Activated CD8-positive, alpha-beta memory T cell treated with anti-CD3 and anti-CD28 coated beads for 1 hour (primary cell): ENCODE results near the gene UQCC2.

Experiments
- DNase-seq, 2 donors: peaks; one replicate each; pipeline ENCODE4 v3.0.0-alpha.2; 2020; ENCODE audit warnings: low read depth in 1 of 2; ENCODE audit errors: extremely low read depth in 1 of 2

Gene UQCC2

DNA sequence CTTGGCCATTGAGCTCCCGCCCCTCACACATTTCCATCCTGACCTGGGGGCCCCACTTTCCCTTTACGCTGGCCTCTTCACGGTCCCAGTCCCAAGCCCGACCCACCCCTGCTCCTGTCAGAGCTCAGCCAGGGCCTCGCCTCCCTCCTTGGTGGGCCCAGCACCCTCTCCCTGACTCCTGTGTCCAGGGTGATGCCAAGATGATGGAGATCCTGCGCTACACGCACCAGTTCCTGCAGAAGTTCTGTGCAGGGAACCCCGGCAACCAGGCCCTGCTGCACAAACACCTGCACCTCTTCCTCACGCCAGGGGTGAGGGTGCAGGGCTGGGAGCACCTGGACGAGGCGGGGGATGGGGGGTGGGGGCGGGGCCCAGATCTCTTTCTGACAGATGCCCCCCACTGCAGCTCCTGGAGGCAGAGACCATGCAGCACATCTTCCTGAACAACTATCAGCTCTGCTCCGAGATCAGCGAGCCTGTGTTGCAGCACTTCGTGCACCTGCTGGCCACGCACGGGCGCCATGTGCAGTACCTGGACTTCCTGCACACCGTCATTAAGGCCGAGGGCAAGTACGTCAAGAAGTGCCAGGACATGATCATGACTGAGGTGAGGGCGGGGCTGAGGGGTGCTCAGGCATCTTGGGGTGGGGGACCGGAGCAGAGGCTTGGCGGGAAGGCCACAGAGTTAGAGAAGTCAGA lies 33.1 kb downstream of the UQCC2 start:
- no peak for DNase-seq

DNA sequence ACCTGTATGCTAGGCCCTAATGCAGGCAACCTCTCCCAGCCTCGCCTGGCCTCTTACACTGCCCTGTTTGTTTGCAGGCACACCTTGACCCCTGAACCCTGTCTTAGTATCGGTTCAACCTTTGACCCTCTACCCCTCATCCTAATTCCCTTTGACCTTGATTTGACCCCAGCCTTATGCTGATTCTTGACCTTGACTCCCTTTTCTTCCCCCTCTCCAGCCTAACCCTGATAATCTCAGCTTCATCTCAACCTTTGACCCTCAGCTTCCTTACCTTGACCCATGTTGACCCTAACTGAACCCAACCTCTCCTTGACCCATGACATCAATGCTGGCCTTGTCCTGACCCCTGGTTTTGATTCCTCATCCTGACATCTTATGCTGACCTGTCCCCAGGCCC lies 33.8 kb downstream of the UQCC2 start:
- DNase-seq = no peak

DNA sequence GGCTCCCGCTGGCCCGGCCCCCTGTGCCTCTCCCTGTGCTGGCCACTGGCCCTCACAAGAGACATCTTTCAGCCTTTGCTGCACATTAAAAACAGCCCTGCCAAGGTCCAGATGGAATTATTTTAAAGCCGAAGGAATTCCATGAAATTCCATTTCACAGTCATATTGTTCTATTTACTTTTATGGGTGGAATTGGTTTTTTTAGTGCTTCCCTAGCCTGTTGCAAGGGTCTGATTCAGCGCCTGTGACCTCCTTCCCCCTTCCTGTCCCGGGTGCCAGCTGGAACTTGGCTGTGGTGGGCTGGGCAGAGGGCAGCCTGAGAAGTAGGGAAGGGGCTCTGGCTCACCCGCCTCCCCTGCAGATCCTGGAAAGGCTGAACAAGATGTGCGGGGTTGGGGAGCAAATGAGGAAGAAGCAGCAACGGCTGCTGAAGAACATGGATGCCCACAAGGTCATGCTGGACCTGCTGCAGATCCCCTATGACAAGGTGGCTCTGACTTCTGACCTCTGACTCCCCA lies 34.3 kb downstream of the UQCC2 start:
- DNase-seq = no peak

DNA sequence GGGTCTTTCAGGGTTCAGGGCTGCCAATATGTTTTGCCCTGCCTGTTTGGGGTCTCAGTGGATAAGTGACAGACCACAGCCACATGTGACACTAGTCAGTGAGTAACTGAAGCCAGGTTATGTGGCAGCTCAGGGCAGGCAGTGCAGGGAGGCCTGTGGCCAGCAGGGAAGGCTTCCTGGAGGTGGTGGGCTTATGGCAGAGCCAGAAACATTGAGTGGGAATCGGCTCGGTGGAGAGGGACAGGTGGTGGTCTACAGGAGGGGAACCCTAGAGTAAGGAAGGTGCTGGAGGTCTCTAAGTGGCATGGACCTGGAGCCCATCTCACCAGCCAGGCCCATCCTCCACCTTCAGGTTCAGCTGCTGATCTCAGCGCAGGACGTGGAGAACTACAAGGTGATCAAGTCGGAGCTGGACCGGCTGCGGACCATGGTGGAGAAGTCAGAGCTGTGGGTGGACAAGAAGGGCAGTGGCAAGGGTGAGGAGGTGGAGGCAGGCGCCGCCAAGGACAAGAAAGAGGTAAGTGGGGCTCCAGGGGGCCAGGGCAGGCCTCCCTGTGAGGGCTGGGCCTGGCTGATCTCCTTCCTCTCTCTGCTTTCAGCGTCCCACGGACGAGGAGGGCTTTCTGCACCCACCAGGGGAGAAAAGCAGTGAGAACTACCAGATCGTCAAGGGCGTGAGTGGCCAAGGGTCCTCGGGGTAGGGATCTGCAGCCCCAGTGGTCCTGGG lies 34.9 kb downstream of the UQCC2 start:
- DNase-seq = no peak

DNA sequence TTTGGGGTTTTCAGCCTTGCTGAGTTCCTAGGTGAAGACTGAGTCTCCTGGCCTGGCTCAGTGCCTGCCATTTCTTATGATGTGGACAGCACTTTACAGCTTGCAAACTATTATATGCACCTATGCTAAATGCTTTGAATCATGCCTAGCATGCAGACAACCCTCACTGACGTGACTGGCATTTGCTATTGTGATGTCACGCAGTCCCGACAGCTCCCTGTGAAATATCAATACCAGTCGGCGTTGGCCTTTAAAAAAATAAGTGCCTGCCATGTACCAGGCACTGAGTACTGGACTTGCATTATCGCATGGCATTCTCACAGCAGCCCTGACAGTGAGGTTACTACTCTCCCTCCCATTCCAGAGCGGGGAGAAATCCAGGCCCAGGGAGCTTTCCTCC lies 35.5 kb downstream of the UQCC2 start:
- no peak for DNase-seq

DNA sequence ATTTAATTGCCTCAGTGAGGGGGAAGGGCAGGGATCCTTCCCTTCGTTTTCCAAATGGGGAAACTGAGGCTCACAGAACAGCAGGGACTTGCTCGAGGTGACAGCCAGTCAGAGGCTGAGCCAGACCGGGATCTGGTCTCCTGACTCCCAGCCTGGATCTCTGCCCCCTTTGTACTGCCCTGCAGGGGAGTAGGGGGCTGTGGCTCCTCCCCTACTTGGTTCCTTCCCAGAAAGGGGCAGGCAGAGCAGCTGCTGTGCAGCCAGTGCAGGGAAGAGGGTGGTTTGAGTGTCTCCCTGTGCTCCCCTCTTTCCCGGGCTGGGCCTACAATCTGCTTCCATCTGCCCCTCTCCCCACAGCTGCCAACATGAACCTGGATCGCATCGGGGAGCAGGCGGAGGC lies 37.6 kb downstream of the UQCC2 start:
- no peak for DNase-seq

DNA sequence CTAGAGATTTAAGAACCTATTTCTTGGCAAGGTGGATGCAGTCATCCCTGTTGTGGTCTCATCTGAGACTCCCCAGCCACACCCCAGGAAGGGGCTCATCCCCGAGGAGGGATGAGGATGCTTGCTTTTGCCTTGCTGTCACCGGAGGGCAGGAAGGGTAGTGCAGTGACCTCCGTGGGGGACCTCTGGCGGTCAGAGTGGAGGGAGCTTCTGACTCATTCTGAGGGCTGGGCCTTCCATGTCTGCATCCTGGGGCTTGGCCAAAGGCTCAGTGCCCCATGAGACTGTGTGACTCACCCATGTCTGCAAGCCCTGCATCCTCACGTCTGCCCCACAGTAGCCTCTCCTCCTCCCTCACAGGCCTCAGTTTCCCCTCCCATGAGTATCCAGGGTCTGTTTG lies 38.7 kb downstream of the UQCC2 start:
- DNase-seq = no peak

DNA sequence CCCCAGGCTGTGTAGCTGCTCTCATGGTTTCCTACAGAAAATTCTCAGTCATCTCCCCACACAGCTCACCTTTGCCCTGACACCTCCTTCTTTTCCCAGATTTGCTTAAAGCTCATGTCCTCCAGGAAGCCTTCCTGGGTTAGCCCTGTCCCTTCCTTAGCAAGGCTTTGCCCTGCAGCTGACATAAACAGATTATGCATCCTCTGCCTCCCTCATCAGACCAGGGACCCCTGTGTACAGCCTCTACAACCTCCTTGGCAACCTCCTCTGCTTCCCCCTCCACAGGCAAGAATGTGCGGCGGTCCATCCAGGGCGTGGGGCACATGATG lies 39.8 kb downstream of the UQCC2 start:
- no peak for DNase-seq

DNA sequence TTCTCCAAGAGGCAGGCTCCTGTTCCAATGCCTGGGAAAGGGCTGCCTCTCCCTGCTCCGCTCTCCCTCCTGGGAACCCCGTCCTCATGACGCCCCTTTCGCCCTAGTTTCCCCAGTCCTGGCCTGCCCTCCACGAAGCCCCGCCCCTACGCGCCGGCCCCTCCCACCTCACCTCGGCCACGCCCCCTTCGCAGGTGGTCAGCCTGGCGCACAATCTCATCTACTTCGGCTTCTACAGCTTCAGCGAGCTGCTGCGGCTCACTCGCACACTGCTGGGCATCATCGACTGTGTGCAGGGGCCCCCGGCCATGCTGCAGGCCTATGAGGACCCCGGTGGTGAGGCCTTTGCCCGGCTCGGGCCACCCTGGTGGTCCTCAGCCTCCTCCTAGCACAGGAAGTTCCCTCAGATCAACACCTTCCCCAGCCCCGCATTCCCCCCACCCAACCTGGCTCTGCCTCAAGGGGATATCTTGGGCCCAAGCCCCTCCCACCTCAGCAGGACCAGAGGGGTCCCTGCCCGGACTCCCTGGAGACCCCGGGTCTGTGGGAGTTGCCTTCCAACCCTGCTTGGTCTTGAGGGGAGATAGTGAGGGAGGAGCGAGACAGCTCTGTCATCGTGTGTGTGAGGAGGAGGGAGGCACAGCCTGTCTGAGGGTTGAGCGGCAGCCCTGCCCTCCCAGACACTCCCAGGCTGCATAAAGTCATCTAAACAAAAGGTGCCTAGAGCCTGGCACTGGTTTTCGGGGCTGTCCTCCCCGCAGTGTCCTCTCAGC lies 40.3 kb downstream of the UQCC2 start:
- no peak for DNase-seq

DNA sequence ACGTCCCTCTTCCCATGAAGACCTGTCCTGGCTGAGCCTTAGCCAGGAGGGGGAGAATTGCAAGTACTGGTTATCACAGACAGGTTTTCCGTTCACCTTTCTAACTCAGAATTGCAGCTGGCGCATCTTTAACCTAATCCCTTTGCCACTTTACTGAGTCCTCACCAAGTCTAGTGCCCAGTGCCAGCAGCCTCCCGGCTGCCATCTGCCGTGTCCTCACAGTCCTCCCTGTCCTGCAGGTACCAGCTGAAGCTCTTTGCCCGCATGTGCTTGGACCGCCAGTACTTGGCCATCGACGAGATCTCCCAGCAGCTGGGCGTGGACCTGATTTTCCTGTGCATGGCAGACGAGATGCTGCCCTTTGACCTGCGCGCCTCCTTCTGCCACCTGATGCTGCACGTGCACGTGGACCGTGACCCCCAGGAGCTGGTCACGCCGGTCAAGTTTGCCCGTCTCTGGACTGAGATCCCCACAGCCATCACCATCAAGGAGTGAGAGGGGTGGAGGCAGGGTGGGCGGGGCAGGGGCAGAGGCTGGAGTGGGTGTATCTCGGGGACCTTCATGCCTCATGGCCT lies 41.3 kb downstream of the UQCC2 start:
- no peak for DNase-seq

DNA sequence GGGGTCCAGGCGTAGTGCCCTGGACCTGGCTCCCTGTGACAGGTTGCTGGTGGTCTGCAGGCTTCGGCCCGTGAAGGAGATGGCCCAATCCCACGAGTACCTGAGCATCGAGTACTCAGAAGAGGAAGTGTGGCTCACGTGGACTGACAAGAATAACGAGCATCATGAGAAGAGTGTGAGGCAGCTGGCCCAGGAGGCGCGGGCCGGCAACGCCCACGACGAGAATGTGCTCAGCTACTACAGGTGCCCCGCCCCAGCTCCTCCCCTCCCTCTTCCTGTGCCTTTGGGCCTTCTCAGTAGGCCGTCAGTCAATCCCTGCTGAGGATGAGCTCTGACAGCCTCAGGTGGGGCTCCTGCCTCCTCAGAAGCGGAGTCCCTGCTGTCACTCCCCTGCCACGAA lies 42.6 kb downstream of the UQCC2 start:
- DNase-seq = no peak

DNA sequence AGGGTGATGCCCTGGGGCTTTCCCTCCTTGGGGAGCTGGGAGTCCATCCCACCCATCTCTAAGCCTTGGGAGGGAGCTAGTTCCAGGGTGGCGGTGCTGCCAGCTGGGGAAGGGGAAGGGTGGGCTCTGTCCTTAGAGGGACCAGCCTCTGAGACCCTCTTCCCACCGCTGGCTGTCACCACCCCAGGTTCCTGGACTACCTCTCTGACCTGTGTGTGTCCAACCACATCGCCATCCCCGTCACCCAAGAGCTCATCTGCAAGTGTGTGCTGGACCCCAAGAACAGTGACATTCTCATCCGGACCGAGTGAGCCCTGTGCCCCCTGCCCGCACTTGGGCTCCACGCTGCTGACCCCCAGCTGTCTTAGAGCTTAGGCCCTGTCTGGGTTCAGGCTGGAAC lies 43.2 kb downstream of the UQCC2 start:
- DNase-seq = no peak

DNA sequence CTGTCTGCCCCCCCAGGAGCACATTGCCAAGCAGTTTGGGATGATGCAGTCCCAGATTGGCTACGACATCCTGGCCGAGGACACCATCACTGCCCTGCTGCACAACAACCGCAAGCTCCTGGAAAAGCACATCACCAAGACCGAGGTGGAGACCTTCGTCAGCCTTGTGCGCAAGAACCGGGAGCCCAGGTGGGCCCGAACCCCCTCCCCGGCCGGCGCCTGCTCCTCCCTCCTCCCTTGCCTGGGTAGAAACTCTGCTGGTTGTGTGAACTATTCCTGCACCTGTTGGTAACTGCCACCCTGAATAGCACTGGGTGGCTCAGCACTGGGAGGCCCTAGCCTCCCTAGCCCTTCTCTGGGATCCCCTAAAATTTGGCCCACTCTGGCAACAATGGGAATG lies 43.7 kb downstream of the UQCC2 start:
- DNase-seq = no peak

DNA sequence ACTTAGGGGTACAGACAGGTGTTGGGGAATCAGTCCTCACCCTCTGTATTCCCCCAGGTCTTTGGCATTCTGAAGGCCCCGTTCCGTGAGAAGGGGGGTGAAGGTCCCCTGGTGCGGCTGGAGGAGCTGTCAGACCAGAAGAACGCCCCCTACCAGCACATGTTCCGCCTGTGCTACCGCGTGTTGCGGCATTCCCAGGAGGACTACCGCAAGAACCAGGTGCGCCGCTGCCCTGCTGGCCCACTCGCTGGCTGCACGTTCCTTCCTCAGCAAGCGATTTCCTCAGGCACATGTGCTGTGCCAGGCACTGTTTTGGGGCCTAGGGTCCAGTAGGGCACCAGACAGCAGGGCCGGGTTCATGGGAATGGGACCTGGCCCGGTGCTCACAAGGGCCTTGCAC lies 44.4 kb downstream of the UQCC2 start:
- DNase-seq = no peak

DNA sequence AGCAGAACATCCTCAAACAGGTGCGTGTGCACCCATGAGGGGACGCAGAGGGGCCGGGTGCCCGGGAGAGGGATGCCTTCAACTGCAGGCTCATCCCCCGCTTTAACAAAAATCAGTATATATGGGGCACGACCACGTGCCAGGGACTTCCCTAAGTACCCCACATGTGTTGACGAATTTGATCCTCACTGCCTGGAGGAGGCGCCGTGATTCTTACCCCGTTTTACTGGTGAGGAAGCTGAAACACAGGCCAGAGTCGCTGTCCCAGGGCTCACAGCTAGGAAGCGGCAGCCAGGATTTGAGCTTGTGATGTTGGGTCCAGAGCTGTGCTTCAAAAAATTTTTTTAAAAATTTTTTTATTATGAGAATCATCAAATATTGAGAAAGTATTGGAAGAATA lies 45.5 kb downstream of the UQCC2 start:
- DNase-seq = no peak

DNA sequence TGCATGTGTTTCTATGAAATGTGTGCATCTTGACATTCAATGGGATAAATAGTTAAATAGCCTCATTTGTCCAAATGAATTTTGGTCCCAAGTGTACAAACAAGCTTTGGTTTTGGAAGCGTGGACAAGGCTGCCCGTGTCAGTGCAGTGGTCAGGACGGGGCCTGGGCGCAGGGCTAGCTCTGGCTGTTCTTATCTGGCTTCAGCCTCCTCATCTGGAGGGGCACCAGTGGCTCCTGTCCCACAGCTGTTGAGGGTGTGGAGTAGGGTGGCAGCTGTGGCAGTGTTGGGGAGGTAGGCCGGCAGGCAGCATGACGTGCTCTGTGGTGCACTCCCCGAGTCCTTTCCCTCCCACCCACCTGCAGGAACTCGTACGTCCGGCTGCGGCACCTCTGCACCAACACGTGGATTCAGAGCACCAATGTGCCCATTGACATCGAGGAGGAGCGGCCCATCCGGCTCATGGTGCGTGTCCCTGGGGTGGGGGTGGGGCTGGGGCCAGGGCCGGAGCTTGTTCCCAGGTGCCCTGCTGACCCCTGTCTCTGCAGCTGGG lies 46.9 kb downstream of the UQCC2 start:
- no peak for DNase-seq

DNA sequence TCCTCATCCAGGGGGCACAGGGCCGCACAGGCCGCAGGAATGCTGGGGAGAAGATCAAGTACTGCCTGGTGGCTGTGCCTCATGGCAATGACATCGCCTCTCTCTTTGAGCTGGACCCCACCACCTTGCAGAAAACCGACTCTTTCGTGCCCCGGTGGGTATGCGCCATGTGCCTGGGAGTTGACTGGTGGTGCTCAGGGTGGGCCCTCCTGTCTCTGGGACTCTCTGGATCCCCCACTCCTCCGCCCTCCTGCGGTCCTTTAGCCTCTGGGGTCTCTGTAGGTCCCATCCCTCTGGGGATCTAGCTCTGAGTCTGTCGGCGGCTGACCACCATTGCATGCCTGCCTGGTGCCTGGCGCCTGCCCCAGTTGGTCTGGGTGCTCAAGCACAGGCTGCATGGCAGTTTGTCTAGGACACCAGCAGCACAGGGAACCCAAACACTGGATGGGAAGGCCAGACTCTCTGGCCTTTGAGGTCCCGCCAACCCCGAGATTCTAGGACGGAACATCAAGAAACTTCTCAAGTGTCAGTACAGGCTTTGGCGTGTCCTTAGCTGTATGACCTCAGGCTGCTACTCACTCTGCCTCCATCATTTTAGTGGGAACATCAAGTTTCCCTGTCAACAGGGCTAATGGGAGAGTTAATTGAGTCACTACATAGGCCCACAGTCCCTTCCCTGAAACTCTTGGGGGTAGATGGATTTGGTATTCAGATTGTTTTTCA lies 47.6 kb downstream of the UQCC2 start:
- DNase-seq = no peak

DNA sequence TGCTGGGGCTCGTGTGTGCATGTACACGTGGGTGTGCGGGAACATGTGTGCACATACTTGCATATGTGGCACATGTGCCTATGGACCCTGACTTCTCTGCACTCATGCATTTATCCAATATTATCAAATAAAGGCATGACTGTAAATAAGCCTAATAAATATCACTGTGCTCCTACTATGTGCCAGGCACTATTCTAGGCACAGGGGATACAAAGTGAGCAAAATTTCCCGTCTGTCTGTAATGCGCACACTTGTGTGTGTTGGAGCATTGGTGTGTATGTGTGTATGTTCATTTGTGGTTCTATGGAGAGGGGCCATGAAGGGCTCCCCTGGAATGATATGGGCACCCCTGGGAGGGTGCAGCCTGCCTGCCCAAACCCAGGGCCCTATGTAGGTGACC lies 48.5 kb downstream of the UQCC2 start:
- no peak for DNase-seq

DNA sequence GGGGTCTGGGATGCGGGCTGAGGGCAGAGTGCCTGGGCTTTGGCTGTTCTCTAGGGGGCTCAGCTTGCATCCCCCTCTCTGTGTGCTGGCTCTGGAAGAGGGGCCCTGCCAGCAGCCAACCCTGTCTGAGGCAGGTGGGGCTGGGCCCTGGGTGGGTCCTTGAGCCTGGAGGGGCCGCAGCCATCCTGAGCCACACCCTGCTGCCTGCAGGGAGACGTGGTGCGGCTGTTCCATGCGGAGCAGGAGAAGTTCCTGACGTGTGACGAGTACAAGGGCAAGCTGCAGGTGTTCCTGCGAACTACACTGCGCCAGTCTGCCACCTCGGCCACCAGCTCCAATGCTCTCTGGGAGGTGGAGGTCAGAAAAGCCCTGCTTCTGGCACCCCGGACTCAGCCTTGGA lies 49.2 kb downstream of the UQCC2 start:
- no peak for DNase-seq

DNA sequence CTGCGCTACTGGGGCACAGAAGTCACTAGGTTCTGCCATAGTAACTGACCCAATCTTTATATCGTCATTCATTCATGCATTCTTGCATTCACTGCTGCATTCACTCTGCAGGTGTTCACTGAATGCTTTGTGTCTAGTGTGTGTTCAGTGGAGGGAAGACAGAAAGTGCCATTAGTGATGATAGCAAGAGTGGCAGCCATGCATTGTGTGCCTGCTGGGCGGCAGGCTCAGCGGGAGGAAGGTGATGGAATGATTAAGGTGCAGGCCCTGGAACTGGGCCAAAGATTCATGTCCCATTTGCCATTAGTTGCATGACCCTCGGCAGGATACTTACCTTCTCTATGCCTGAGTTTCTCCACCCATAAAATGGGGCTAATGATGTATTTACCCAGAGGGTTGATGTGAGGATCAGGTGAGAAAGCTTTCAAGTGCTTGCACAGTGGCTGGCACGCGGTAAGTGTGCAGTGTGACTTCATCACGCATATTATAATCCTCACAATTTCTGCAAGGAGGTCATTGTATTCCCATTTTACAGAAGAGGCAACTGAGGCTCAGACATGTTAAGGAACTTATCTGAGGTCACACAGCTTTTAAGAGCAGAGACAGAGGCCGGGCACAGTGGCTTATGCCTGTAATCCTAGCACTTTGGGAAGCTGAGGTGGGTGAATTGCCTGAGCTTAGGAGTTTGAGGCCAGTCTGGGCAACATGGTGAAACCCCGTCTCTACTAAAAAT lies 50.2 kb downstream of the UQCC2 start:
- no peak for DNase-seq
